NCI-H2107 treated with DMSO at 0.1 percent for 48 hours (cell line): ENCODE measurements around the gene IGSF8.
"Not testable (repeated sequence)": the region's sequence is repeated elsewhere in the genome, so short reads cannot be mapped to it uniquely, and the experiment has no call there.

ENCODE experiments used
- DNase-seq: peaks from one replicate; lab custom pipeline; 2025; ENCODE audit not compliant: unreplicated experiment; lab: John Stamatoyannopoulos, UW

The IGSF8 gene

DNA sequence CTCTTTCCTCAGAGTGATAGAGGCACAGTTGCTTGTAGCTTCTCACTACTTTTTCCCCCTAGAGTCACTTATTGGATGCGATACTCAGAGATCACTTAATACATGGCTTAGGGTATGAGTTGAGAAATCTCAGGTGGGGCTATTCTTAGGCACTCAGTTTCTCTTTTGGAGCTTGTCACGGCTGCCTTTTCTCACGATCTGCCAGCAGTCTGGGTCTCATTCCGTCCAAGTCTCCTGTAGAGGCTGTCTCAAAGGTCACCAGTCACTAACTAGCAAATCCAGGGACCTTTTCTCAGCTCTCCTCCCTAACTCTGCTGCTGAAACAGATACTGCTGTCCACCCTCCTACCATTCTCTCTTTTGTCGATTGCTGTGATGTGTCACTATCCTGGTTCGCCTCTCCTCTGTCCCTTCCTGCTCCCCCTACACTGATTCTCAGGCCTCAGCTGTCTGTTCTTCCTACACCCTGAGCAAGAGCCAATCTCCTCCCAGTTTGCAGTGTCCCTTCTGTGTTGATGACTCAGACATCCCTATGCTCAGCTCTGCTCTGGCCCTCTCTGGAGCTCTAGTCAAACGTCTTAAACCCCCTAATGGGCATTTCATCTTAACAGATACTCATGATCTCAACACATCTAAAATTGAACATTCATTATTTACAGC lies 29.6 kb upstream of the IGSF8 start:
- no peak for DNase-seq

DNA sequence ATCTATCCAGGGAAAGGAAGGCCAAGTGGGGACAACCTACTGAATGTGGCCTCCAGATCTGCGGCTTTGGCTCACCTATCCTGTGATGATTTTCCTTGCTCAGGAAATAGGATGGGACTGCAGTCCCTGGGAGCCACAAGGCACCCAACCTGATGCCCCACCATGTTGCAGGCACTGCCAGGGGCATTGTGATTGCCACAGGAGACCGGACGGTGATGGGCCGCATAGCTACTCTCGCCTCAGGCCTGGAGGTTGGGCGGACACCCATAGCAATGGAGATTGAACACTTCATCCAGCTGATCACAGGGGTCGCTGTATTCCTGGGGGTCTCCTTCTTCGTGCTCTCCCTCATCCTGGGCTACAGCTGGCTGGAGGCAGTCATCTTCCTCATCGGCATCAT lies 29.0 kb upstream of the IGSF8 start:
- no peak for DNase-seq

DNA sequence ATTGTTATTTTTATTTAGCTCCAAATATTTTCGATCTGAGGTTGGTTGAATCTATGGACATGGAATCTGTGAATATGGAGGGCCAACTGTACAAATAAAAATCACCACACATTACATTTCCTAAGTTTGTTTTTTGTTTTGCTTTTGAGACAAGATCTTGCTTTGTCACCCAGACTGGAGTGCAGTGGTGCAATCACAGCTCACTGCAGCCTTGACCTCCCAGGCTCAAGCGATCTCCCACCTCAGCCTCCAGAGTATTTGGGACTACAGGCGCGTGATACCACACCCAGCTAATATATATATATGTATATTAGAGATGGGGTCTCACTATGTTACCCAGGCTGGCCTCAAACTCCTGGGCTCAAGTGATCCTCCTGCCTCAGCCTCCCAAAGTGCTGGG lies 27.9 kb upstream of the IGSF8 start:
- DNase-seq, result not testable (repeated sequence)

DNA sequence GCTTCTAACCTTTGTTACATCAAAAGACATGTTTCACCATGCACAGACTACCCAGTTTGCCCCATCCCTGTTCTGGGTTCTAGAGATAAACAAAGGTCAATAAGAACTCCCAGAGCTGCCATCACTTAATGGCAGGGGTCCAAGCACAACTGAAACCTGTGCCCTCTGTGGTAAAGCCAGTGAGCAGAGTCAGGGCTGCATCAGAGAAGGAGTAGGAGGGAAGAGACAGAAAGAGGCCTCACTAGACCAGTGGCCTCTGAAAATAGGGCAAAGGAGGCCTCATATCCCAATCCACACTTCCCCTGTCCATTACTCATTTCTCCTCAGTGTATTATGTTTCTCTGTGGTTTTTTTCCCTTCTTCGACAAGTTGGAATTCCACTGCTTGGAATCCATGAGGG lies 27.3 kb upstream of the IGSF8 start:
- DNase-seq, result no peak

DNA sequence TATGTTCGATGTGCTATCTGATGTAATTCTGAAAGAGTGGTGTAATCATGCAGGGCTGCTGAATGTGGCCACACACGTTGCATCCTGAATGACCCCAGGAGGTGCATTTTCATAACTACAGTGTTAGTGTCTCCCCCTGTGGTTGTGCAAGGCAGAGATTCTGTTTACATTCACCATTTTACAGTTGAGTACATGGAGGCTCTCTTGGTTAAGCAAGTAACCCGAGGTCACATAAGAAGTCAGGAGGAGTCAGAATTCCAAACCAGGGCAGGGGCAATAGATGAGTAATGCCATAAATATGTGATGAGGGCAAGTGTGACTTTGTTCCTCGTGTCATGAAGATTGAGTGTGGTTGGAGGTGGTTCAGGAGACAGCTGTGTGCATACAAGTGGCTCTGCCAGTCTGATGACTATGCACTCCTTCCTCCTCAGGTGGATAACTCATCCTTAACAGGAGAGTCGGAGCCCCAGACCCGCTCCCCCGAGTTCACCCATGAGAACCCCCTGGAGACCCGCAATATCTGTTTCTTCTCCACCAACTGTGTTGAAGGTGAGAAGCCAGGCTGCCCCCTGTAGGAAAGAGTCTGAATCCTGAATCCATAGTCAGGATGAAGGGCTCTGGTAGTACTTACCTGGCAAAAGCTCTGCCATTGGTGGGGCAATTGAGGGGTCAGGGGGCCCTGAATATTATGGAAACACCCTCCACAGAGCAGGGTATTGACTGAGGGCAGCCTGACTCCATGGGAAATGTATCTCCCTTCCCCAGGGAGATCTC lies 26.5 kb upstream of the IGSF8 start:
- DNase-seq, result no peak

DNA sequence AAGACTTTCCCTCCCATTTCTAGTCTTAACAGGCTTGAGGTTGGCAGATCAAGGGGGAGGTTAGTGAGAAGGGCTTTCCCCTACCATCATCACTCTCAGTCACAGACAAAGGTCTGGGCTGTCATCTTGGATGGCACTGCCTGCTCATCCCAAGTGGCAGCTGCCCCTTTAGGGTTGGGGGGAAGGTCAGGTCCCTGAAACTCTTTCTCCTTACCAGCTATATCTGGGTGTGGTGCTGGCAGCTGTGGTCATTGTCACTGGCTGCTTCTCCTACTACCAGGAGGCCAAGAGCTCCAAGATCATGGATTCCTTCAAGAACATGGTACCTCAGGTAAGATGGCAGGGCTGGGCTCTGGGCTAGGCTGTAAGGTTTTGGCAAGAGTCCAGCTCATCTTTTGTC lies 25.3 kb upstream of the IGSF8 start:
- DNase-seq, result no peak

DNA sequence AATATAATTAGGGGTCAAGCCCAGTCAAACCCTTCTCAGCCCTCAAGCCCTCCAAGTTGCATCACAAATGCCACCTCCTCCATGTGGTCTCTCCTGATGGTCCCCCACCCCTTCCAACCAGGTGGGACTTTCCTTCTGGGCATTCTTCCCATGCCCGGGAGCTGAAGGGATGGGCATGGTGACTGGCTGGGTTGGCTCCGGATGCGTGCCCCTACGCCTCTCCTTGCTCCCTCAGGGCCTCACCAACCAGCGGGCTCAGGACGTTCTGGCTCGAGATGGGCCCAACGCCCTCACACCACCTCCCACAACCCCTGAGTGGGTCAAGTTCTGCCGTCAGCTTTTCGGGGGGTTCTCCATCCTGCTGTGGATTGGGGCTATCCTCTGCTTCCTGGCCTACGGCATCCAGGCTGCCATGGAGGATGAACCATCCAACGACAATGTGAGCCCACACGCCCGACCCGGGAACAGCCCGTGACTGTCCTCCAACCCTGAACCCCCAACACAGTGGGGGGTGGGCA lies 24.6 kb upstream of the IGSF8 start:
- DNase-seq, result no peak

DNA sequence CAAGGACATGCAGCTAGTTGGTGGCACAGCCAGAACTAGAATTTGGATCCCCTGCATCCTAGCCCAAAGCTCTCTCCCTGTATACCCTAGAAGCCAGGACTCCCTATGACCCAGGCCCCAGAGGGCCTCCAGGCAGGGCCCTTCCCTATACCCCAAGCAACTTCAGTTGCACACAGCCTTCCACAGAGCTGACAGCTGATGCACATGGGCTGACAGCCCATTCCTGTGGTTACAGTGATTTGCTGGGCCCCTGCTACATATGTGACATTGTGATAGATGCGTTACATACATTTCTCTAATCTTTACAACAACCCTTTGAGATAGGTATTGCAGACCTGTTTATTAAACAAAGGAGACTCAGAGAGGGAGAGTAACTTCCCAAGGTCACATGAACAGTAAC lies 23.0 kb upstream of the IGSF8 start:
- DNase-seq, result no peak

DNA sequence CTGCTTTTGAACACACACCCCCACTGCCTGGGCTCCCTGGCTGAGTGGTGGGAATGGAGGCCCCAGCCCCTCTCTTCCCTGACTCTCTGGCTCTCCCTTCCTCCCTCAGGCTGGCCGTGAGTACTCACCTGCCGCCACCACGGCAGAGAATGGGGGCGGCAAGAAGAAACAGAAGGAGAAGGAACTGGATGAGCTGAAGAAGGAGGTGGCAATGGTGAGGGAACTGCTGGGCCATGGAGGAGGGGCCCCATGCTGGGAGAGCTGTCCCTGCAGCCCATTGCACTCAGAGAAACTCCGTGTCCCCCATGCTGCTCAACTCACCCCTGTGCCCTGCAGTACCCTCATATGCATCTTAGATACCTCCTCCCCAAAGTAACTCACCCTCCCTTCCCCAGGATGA lies 22.4 kb upstream of the IGSF8 start:
- DNase-seq, result no peak

DNA sequence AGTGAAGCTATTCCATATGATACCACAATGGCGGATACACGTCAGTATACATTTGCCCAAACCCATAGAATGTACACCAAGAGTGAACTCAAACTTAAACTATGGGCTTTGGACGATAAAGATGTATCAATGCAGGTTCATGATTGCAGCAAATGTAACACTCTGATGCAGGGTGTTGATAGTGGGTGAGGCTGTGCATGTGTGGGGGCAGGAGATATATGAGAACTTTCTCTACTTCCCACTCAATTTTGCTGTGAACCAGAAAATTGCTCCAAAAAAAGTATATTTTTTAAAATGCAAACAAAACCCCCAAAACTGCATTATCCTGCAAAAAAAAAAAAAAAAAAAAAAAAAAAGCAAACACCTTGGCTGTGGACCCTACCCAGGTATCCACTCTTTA lies 20.5 kb upstream of the IGSF8 start:
- no peak for DNase-seq

DNA sequence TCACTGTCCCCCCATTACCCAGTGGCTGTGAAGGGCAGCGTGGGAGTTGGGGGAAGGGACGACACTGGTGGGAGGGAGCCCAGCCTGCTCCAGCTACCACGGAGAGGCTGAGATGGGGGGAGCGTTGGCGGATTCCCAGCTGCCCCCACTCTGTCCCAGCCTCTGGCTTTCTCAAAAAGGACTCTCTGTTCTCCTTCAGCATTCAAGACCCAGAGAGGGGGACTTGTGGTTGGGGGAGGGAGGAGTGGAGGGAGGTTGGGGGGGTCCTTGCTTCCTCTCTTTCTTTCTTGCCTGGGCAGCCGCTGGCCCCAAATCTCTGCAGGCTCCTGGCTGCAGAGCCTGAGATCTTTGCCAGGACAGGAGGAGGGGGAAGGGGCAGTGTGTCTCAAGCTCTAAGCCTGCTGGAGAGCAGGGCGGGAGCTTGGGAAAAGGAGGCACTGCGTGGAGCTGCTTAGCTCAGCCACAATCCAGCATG lies 19.3 kb upstream of the IGSF8 start:
- no peak for DNase-seq

DNA sequence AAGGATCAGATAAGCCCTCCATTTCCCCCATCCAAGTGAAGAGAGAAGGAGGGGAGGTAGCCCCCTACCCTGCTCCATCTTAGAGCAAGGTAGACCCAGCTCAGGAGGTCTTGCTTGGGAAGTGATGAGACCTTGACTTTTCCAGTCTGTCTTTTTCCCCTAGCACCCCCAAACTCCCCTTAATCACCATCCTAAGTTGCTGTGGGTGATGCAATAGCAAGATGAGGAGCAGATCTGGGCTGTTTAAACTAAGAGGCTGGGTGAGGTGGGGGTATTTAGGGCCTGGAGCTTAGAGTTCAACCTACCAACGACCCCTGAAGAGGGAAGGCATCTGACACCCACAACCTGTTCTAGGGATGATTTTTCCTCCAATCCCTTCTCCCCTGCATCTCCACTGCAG lies 18.9 kb upstream of the IGSF8 start:
- DNase-seq, result no peak

DNA sequence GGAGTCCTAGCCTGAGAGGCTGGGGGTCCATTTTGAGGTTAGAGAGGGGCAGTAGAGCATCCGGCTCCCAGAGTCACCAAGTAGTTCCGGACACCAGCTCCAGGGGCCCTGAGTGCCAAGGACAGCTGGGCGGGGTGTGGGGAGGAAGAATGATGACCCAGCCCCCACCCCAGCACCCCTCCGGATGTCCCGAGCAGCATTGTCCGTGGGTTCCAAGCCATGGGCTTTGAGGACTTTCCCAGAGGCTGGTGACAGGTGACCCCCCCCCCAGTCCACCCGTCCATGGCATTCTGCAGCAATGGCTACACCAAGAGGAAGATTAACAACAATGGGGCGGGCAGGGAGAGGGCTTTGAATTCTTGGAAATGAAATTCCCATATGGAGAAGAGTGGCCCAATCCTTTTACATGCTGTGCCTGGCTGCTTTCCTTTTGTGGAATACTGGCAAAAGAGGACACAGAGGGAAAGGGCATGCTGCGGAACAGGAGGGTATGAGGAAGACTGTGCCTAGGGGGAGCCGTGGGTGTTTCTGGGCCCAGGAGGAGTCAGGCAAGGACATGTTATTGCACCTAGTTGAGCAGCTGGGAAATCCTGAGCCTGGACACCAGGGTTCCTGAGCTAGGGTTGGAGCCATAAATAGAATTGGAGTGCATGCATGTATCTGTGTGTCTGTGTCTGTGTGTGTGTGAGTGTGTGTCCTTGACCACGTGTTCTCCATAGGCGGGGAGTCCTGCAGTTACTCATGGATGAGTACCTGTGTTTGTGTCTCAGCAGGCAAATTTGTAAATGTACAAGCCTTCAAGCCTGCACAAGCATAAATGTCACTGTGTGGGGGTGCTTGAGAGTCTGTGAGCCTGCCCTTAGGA lies 18.1 kb upstream of the IGSF8 start:
- DNase-seq, result no peak

DNA sequence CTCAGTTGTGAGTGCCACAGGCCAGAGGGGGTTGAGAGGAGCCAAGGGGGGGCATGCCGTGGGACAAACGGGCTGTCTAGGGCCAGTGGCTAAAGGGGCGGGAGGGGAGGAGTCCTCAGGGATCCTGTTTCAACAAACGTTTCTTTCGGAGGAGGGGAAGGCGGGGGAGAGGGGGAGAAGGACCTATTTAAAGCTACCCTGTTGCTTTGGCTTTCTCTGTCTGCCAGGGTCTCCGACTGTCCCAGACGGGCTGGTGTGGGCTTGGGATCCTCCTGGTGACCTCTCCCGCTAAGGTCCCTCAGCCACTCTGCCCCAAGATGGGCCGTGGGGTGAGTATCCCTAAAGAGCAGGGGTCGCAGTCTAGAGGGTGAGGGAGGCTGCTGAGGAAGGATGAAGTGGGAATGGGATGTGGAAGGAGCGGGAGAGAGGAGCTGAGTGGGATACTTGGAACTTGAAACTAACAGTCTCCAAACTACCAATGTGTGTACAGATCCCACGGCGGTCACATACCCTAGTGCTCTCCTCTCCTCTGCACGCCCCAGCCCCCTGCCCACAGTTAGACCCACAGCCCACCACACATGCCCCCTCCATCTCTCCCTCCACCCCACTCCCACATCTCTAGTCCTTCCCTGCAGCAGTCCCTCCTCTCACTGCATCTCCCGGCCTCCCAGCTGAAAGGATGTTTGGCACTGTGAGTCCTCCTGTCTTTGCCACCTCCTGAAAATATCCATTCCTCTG lies 17.3 kb upstream of the IGSF8 start, which contains the start of gene ATP1A2:
ATP1A2 (plus strand) TSS at position 215 of the 738 bp plus-strand sequence; CDS start at position 318, 103 bp downstream.
- no peak for DNase-seq

DNA sequence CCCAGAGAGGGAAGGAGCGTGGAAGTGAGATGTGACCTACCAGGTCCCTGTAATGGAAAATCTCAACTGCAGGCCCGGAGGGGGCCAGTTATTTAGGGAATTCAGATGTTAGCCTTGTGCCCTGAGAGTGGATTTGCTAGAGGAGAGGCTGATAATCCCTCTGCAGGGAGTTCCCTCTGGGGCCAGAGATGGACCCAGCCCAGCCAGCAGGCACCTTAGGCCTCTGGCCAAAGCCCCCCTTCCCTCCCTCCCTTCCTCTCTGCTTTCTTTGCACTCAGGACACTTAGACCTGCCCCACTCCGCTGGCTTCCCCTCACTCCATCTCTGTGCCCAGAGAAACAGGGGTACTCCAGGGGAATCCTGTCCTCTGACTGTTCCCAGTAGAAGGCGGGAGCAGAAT lies 15.7 kb upstream of the IGSF8 start:
- DNase-seq, result no peak

DNA sequence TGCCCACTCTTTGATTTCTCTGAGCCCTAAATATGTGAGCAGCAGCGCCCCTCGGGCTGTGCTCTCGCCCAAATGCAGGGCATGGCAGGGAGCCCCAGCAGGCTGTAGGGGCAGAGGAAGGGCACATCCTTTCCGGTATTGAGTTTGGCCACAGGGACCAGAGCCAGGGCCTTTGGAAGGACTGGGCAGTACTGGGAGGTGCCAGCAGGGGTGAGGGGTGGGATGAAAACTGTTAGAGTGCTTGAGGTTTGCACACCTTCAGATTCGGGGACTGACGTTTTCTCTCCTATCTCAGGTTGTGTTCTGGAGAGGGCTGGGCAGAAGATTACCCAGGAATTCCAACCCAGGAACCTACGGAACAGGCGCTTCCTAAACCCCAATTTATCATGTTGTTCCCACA lies 15.0 kb upstream of the IGSF8 start:
- DNase-seq, result no peak

DNA sequence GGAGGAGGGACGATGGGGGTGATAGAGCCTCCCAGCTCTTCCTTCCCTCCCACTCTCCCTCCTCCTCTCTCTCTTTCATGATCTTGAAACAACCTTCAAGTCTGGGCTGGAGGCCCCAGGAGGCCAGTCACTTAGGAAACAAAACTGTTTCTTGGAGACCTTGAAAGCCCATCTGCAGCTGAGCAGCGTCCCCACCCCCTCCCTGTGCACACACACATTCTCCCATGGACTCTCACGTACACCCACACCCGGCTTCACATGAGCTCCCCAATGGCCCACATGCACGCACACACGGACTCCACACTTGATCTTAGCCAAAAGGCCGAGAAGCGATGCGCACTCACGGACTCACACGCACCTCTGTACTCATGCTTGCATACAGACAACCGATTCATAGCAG lies 13.9 kb upstream of the IGSF8 start:
- no peak for DNase-seq

DNA sequence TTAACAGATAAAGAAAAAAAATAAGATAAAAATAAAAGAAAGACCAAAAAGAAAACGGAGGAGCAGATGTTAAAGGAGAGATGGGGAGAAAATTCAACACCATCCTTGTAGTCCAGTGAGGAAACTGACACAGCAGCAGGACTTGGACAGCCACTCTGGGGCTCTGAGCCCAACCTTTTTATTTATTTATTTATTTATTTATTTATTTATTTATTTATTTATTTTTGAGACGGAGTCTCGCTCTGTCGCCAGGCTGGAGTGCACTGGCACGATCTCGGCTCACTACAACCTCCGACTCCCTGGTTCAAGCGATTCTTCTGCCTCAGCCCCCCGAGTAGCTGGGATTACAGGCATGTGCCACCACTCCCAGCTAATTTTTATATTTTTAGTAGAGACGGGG lies 13.0 kb upstream of the IGSF8 start:
- not testable (repeated sequence) for DNase-seq

DNA sequence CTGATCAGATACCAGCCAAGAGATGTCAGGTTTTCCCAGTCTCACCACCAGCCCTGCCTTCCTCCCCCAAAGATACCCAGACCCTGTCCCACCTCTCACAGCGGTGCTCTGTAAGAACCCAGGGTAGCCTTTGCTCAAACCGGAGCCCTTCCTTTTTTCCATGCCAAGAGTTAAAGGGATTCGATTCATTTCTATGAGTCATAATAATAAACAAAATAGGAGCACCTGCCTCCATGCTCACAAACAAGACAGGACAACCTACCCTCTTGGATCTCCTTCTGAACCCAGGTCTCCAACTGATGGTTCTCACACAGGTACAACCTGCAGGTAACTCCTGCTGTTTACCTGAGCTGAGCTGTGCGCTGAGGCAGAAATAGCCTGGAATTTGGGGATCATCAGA lies 11.3 kb upstream of the IGSF8 start:
- no peak for DNase-seq

DNA sequence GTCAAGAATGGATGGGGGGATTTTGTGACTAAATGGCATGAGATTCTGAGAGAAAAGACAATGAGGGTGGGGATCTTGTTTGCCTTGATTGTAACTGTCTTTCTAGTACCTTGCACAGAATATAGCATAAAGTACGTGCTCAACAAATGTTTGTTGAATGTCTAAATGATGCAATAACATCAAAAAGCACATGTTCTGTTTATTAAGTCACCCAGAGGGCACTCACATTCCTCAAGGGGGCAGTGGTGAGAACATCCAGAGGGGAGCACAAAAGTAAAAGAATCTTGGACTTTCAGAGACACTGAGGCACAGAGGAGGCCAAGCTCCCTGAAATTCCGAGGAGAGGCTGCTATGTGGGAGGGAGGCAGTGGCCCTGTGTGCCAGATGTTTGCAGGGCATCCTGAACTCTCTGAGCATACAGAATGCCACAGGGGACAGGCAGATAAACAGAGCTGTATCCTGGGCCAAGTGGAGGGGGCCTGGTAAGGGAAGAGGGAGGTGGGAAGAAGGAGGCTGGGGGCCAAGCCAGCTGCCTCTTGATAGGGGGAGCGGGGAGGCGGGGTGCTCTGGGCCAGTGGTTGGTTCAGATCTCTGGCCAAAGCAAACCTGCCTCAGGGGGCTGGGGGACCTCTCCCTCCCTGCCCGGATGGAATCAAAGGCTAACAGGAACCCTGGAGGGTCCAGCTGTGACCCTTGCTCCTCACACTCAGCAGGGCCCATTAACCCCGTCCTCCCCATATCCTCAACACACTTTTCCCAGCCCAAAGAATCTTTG lies 10.7 kb upstream of the IGSF8 start:
- DNase-seq, result no peak
